NT2/D1 (cell line): Measurements from ENCODE around the gene SLC29A2.

Experiments
- YY1 ChIP-seq: IDR thresholded peaks from 2 replicates; pipeline ENCODE4 v1.6.1; 2011; ENCODE audit not compliant: insufficient read length, insufficient read depth
- ZNF274 ChIP-seq: IDR thresholded peaks from 2 replicates; pipeline ENCODE4 v1.6.1; 2011; ENCODE audit warnings: mild to moderate bottlenecking, low read depth, low read length

- TF ChIP-seq YY1 (no peak), ZNF274 (no peak)
Measured at GRCh38 chr11:66316849-66317251, 54.7 kb downstream of the SLC29A2 start, which contains the start of gene CD248.
